Hematopoietic multipotent progenitor cell (in vitro differentiated cells): ENCODE results near the gene SNX14. TPM values are rescaled to one million over a fixed set of nuclear protein-coding genes. Genes with fewer than 3 reads are reported as not detected.
"Not testable (repeated sequence)": the region's sequence is repeated elsewhere in the genome, so short reads cannot be mapped to it uniquely, and the experiment has no call there.

Experiments used
- DNase-seq, 3 donors: peaks; one replicate each; pipeline ENCODE4 v3.0.0-alpha.2; 2011 to 2015; ENCODE audit warnings: low read depth in 2 of 3, low spot score in 2 of 3
- total RNA-seq: library from RNA; depleted of rRNA; stranded (reverse); fragments of >200 nt; gene quantifications from one replicate; pipeline ENCODE4 v1.2.3, GENCODE V29; 2012

The SNX14 gene
- total RNA-seq, 1 donor: 49.8 TPM

GRCh38 chr6:85585741-85586140 lies 7.9 kb downstream of the SNX14 start:
- no peak for DNase-seq

DNA sequence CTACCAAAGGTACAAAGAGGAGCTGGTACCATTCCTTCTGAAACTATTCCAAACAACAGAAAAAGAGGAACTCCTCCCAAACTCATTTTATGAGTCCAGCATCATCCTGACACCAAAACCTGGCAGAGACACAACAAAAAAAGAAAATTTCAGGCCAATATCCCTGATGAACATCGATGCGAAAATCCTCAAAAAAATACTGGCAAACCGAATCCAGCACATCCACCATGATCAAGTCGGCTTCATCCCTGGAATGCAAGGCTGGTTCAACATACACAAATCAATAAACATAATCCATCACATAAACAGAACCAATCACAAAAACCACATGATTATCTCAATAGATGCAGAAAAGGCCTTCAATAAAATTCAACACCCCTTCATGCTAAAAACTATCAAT lies 10.8 kb downstream of the SNX14 start:
- DNase-seq: not testable (repeated sequence)

GRCh38 chr6:85581572-85581971 lies 12.1 kb downstream of the SNX14 start:
- DNase-seq: no peak

DNA sequence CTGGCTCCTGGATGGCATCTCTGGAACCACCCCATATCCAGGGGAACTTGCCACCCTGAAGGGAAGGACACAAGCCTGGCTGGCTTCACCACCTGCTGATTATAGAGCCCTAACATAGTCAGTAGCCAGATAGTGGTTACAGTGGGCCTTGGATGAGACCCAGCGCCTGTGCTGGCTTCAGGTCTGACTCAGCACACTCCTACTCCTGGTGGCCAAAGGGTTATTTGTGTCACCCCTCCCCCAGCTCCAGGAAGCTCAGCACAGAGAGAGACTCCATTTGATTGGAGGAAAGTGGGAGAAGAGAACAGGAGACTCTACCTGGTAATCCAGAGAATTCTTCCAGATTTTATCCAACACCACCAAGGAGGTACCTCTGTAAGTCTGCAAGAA lies 12.8 kb downstream of the SNX14 start:
- no peak for DNase-seq

GRCh38 chr6:85580118-85580877 lies 13.4 kb downstream of the SNX14 start:
- no peak for DNase-seq

DNA sequence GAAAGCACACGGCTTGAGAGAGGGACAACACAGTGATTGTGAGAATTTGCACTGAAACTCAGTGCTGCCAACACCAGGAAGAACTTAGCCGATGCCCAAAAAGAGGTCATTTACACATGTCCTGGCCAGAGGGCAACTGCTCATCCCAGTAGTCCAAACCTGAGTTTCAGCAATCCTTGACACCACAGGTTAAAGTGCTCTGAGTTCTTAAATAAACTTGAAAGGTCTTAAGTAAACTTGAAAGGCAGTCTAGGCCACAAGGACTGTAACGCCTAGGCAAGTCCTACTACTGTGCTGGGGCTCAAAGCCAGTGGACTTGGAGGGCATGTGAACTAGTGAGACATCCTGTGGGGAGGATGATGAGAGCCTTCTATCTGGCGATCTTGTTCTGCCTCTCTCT lies 14.1 kb downstream of the SNX14 start:
- no peak for DNase-seq

GRCh38 chr6:85576476-85576875 lies 17.2 kb downstream of the SNX14 start:
- DNase-seq: no peak

GRCh38 chr6:85574932-85575598 lies 18.6 kb downstream of the SNX14 start:
- DNase-seq: no peak

DNA sequence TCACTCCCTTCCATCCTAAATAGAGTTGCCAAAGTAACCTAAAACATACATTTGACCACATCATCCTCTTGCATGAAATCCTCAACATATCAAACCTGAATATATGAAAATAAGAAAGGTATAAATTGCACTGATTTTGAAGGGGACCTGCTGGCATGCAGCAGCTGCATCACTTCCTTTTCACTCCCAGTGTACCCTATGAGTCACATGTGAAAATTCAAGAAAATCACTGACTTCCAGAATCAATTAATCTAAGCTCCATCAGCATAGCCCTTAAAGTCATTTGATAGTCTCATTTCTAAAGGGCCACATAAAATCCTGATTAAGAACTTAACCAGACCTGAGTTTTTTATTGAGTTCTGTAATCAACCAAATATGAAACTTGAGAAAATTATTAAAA lies 24.3 kb downstream of the SNX14 start:
- DNase-seq: no peak

GRCh38 chr6:85568411-85568810 lies 25.2 kb downstream of the SNX14 start:
- DNase-seq: no peak

DNA sequence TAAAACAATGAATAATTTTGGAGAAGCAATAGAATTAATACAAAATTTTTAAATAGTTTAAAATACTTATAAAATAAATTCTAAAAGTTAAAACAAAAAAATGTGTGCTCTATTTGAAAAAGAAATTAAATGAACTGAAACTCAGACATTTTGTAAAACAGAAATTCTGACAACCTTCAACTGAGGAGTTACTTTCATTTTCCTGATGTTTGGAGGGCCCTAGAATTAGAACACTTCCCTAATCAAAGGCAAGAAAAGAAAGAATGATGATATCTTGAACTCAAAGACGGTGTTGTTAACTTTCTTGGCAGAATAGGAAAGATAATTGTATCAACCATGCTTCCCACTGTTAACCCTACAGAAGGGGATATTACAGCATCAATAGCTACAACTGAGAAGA lies 27.9 kb downstream of the SNX14 start:
- DNase-seq: peak in 1 of 3 donors; percentile 7

- not testable (repeated sequence) for DNase-seq
These were observed 29.4 kb downstream of the SNX14 start for GRCh38 chr6:85564223-85564622.

- DNase-seq: no peak
These were observed 31.8 kb downstream of the SNX14 start for GRCh38 chr6:85561750-85562357.

- DNase-seq: no peak
These were observed 36.5 kb downstream of the SNX14 start for GRCh38 chr6:85556992-85557668.

GRCh38 chr6:85552652-85553051 lies 41.0 kb downstream of the SNX14 start:
- no peak for DNase-seq

- peak in 1 of 3 donors; percentile 7 for DNase-seq
These were observed 42.4 kb downstream of the SNX14 start for GRCh38 chr6:85551264-85551663.

DNA sequence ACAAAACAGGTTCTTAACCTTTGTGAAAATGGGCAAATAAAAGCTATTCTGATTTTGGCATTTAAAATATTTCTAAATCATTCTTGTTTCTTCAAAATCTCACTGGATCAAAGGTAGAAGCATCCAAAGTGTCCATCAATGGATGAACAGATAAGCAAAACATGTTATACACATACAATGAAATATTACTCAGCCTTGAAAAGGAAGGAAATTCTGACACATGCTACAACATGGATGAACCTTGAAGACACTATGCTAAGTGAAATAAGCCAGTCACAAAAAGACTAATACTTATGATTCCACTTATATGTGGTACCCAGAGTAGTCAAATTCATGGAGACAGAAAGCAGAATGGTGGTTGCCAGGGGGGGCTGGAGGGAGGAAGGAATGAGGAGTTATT lies 45.9 kb downstream of the SNX14 start:
- DNase-seq: no peak

DNA sequence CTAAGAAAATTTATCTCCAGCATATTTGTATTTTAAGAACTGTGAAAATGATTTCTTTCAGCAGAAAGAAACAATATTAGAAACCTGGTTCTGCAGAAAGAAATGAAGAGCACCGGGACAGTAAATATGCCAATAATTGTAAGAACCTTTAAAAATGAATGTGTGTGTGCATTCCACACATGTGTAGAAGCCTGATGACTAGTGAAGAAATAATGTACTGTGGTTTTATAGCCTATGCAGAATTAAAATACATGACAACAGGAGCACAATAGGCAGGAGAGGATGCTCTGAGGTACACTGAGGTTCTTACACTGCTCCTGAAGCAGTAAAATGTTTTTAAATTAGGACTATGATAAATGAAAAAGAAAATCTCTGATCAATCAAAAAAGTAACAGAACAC lies 48.9 kb downstream of the SNX14 start:
- no peak for DNase-seq

- peak in 1 of 3 donors; percentile 39 for DNase-seq
These were observed 56.6 kb downstream of the SNX14 start for GRCh38 chr6:85537055-85537494.

GRCh38 chr6:85524281-85524680 lies 69.4 kb downstream of the SNX14 start:
- DNase-seq: not testable (repeated sequence)

GRCh38 chr6:85516168-85516567 lies 77.5 kb downstream of the SNX14 start:
- DNase-seq: no peak
